Left ventricle myocardium inferior (tissue), 1 donor: ENCODE measurements around the gene NDUFS8. TPM values are rescaled to one million over a fixed set of nuclear protein-coding genes. Genes with fewer than 3 reads are reported as not detected.

Source experiments
- DNase-seq: peaks from one replicate; pipeline ENCODE4 v3.0.0-alpha.2; 2020
- H3K27ac ChIP-seq: fragments of 200-600 bp; replicated peaks from 2 replicates; pipeline ENCODE4 v1.8.0; 2021
- H3K27me3 ChIP-seq: fragments of 200-600 bp; 2 replicates; pipeline ENCODE4 v1.8.0; 2021; ENCODE audit warnings: low read depth
- H3K36me3 ChIP-seq: fragments of 200-600 bp; 2 replicates; pipeline ENCODE4 v1.8.0; 2021
- H3K4me1 ChIP-seq: fragments of 200-600 bp; 2 replicates; pipeline ENCODE4 v1.8.0; 2021
- H3K4me3 ChIP-seq: fragments of 200-600 bp; 2 replicates; pipeline ENCODE4 v1.8.0; 2021; ENCODE audit warnings: mild to moderate bottlenecking, moderate library complexity
- H3K9me3 ChIP-seq: fragments of 200-600 bp; replicated peaks from 2 replicates; pipeline ENCODE4 v1.8.0; 2021
- intact Hi-C: fragments of 100-400 bp; cut with micrococcal nuclease; formaldehyde crosslinking; loops from one replicate; pipeline ENCODE4 v1.11.0; 2022
- total RNA-seq: library from RNA; stranded (reverse); fragmentation: NEBNext Ultra II Directional; extraction: Animal tissue kit (Norgen Biotek cat#: 25700); gene quantifications from one replicate; pipeline ENCODE4 v1.2.1, GENCODE V29; 2021
- TF ChIP-seq, protein P1 (sequence below): fragments of 200-600 bp; IDR thresholded peaks from 2 replicates; pipeline ENCODE4 v1.8.0; 2021; ENCODE audit warnings: antibody characterized with exemption, mild to moderate bottlenecking, borderline replicate concordance
- donor health status: DM: no; HTN: yes; CAD: no; lungs with severe emphysema.

The NDUFS8 gene
- total RNA-seq, 1 donor from 2014 or later: 436 TPM

GRCh38 chr11:68015467-68015866 is 15.0 kb upstream of the NDUFS8 start:
- TF ChIP-seq, protein P1, sequence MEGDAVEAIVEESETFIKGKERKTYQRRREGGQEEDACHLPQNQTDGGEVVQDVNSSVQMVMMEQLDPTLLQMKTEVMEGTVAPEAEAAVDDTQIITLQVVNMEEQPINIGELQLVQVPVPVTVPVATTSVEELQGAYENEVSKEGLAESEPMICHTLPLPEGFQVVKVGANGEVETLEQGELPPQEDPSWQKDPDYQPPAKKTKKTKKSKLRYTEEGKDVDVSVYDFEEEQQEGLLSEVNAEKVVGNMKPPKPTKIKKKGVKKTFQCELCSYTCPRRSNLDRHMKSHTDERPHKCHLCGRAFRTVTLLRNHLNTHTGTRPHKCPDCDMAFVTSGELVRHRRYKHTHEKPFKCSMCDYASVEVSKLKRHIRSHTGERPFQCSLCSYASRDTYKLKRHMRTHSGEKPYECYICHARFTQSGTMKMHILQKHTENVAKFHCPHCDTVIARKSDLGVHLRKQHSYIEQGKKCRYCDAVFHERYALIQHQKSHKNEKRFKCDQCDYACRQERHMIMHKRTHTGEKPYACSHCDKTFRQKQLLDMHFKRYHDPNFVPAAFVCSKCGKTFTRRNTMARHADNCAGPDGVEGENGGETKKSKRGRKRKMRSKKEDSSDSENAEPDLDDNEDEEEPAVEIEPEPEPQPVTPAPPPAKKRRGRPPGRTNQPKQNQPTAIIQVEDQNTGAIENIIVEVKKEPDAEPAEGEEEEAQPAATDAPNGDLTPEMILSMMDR: no peak
- intact Hi-C loops: no loop called here
- Histone ChIP-seq H3K4me3 (no peak overlapping the region), H3K27me3 (no peaks in the 10 kb centered on the region), H3K4me1 (peaks cover 18% of the 10 kb centered on the region), H3K36me3 (no peaks in the 10 kb centered on the region), H3K27ac (no peak overlapping the region), H3K9me3 (no peaks in the 10 kb centered on the region)
- no peak for DNase-seq

DNA sequence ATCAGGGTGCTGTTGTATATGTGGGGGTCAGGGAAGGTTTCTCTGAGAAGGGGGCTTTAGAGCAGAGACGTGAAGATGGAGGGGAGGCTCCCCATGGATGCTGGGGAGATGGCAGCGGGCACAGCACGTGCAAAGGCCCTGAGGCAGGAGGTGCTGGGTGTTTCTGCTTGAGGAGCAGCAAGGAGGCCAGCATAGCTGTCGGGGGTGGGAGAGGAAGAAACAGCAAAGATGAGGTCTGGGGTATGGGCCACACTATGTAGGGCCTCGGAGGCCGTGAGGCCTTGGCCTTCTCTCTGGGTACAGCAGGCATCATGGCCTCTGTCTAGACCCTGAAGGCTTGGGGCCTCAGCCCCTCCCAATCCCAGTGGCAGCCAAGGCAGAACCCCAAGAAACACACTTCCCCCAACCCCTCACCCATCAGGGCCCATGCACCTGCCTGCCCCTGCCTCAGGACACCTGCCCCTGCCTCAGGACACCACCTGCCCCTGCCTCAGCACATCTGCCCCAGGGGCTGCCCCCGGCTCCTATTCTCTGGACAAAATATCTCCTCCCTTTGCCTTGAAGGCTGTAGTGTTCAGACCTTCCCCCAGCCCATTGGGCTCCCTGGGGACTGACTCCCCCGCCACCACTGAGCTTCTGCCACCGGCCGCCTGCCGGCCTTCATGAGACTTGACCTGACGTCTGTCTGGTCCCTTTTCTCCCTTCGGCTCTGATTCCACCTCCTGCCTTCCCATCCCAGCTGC is 14.1 kb upstream of the NDUFS8 start:
- no peaks in the 10 kb centered on the region for H3K27me3 ChIP-seq
- DNase-seq: no peak
- TF ChIP-seq, protein P1: no peak
- no peaks in the 10 kb centered on the region for H3K36me3 ChIP-seq
- no peaks in the 10 kb centered on the region for H3K9me3 ChIP-seq
- no peak overlapping the region for H3K27ac ChIP-seq
- intact Hi-C loops: no loop called here
- H3K4me3 ChIP-seq: no peak overlapping the region
- H3K4me1 ChIP-seq: peaks cover 9% of the 10 kb centered on the region

DNA sequence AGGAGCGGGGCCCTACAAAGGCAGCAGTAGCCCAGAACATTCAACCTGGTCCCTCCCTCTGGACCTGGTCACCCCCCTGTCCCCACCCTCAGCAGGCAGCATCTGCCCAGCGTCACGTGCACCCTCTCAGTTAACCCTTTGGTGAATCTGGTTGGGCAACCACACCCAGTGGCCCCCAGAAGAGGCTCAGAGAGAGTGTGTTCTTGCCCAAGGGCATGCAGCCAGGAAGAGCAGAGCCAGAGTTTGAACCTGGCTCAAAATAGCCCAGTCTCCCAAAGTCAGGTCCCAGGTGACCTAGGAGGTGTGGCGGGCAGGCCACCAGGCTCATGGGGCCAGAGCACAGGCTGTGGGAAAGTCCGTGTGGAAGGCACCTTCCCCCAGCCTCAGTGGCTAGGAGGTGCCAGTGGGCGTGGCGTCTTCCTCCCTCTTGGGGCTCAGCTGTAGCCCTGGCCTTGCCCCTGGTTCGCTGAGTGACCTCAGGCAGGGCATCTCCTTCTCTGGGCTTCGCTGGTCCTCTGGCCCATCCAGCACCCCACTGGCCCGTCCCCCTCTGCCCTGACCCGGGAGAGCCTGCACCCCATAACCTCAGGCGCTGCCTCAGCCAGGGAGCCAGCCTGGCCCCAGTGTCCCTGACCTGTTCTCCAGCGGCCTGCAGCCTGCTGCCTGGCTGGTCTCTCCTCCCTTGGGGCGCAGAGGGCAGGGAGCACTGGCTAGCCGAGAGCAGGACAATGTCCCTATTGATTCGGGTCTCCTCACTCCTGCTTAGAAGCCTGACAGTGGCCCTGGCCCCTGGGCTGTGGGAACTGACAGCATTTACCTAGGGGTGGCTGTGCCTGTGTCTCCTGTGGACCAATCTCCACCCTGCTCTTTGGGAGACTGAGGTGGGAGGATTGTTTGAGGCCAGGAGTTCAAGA is 13.3 kb upstream of the NDUFS8 start:
- H3K27ac ChIP-seq: no peak overlapping the region
- intact Hi-C loops: no loop called here

GRCh38 chr11:68017980-68018729 is 12.3 kb upstream of the NDUFS8 start:
- no peaks in the 10 kb centered on the region for H3K27me3 ChIP-seq
- no peak for DNase-seq
- H3K4me1 ChIP-seq: peaks cover 9% of the 10 kb centered on the region
- no peaks in the 10 kb centered on the region for H3K9me3 ChIP-seq
- no peaks in the 10 kb centered on the region for H3K36me3 ChIP-seq
- intact Hi-C loops: no loop called here
- H3K27ac ChIP-seq: no peak overlapping the region
- TF ChIP-seq, protein P1: no peak
- no peak overlapping the region for H3K4me3 ChIP-seq

More for the DNA sequence above, 13.3 kb upstream of the NDUFS8 start:
- H3K4me3 ChIP-seq: no peak overlapping the region
- H3K9me3 ChIP-seq: no peaks in the 10 kb centered on the region
- DNase-seq: no peak
- no peaks in the 10 kb centered on the region for H3K36me3 ChIP-seq
- no peaks in the 10 kb centered on the region for H3K27me3 ChIP-seq
- H3K4me1 ChIP-seq: peaks cover 9% of the 10 kb centered on the region
- TF ChIP-seq, protein P1: no peak

DNA sequence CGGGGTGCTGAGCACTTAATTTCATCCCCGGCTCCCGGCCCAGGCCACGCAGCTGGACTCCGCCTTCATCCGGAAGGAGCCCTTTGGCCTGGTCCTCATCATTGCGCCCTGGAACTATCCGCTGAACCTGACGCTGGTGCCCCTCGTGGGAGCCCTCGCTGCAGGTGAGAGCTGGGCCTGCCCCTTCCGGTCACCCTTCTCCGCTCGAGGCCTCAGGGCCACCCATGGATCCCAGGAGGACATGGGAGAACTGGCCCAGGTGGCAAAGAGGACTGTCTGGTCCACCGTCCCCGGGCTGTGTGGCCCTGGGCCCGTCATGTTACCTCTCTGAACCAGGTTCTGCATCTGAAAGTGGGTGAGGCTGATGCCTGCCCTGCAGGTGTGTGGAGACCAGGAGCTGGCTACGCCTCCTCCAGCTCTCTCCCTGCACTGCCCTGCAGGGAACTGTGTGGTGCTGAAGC is 11.7 kb upstream of the NDUFS8 start:
- Histone ChIP-seq H3K36me3 (no peaks in the 10 kb centered on the region), H3K4me1 (peaks cover 9% of the 10 kb centered on the region), H3K27me3 (no peaks in the 10 kb centered on the region), H3K4me3 (no peak overlapping the region), H3K27ac (no peak overlapping the region), H3K9me3 (no peaks in the 10 kb centered on the region)
- DNase-seq: no peak
- TF ChIP-seq, protein P1: no peak
- intact Hi-C loops: no loop called here
